GM23338 (cell line): Measurements from ENCODE around the gene SKIC8. TPM values are rescaled to one million over a fixed set of nuclear protein-coding genes. Genes with fewer than 3 reads are reported as not detected.

Experiments
- ATAC-seq: fragments of 200-7000 bp; cut with Tn5 transposase; 3 replicates; pipeline ENCODE4 v1.9.1; 2020
- DNase-seq: peaks from one replicate; pipeline ENCODE4 v3.0.0-alpha.2; 2015; ENCODE audit warnings: low spot score
- H2AFZ ChIP-seq: fragments of 200-600 bp; sonication (generic); 2 replicates; pipeline ENCODE4 v1.8.0; 2016; ENCODE audit warnings: antibody characterized with exemption, mild to moderate bottlenecking, moderate library complexity
- H3F3A ChIP-seq: fragments of 200-600 bp; sonication (generic); replicated peaks from 2 replicates; pipeline ENCODE4 v1.8.0; 2017; ENCODE audit warnings: antibody characterized with exemption, mixed run types, low read depth
- H3K27ac ChIP-seq: fragments of 200-600 bp; sonication (generic); 2 replicates; pipeline ENCODE4 v1.6.1; 2016; ENCODE audit warnings: low read depth
- H3K27me3 ChIP-seq: fragments of 200-600 bp; sonication (generic); 2 replicates; pipeline ENCODE4 v1.8.0; 2016; ENCODE audit warnings: mild to moderate bottlenecking, mixed run types, moderate library complexity; ENCODE audit not compliant: insufficient read depth
- H3K36me3 ChIP-seq: fragments of 200-600 bp; sonication (generic); 2 replicates; pipeline ENCODE4 v1.8.0; 2016; ENCODE audit warnings: mild to moderate bottlenecking; ENCODE audit not compliant: insufficient read depth
- H3K4me1 ChIP-seq: fragments of 200-600 bp; sonication (generic); 2 replicates; pipeline ENCODE4 v1.8.0; 2016; ENCODE audit warnings: mild to moderate bottlenecking, moderate library complexity; ENCODE audit not compliant: insufficient read depth
- H3K4me2 ChIP-seq: fragments of 200-600 bp; sonication (generic); 2 replicates; pipeline ENCODE4 v1.7.1; 2017; ENCODE audit warnings: mixed run types
- H3K4me3 ChIP-seq: fragments of 200-600 bp; sonication (generic); 2 replicates; pipeline ENCODE4 v1.6.1; 2016; ENCODE audit warnings: mixed run types
- H3K79me2 ChIP-seq: fragments of 200-600 bp; sonication (generic); replicated peaks from 2 replicates; pipeline ENCODE4 v1.8.0; 2017; ENCODE audit warnings: mild to moderate bottlenecking; ENCODE audit not compliant: insufficient read depth
- H3K9me2 ChIP-seq: fragments of 200-600 bp; sonication (generic); 2 replicates; pipeline ENCODE4 v1.8.0; 2017; ENCODE audit not compliant: insufficient read depth
- H4K20me1 ChIP-seq: fragments of 200-600 bp; sonication (generic); replicated peaks from 2 replicates; pipeline ENCODE4 v1.8.0; 2017; ENCODE audit warnings: mild to moderate bottlenecking; ENCODE audit not compliant: insufficient read depth
- H3K27ac Mint-ChIP-seq: 2 replicates; pipeline ENCODE4 v1.8.0; 2020; ENCODE audit warnings: inconsistent platforms, mild to moderate bottlenecking, moderate library complexity, mixed read lengths
- H3K27me3 Mint-ChIP-seq: 3 replicates; pipeline ENCODE4 v1.8.0; 2022; ENCODE audit warnings: low read depth, mild to moderate bottlenecking, moderate library complexity, mixed read lengths, inconsistent platforms; ENCODE audit not compliant: insufficient read depth, poor library complexity
- H3K36me3 Mint-ChIP-seq: 3 replicates; pipeline ENCODE4 v1.8.0; 2021; ENCODE audit warnings: low read depth, mild to moderate bottlenecking, inconsistent platforms, moderate library complexity, mixed read lengths
- H3K4me1 Mint-ChIP-seq: 3 replicates; pipeline ENCODE4 v1.8.0; 2020; ENCODE audit warnings: mild to moderate bottlenecking, inconsistent platforms, mixed read lengths
- H3K4me3 Mint-ChIP-seq: 3 replicates; pipeline ENCODE4 v1.8.0; 2021; ENCODE audit warnings: moderate library complexity, mild to moderate bottlenecking, inconsistent platforms, mixed read lengths
- H3K9me3 Mint-ChIP-seq: 3 replicates; pipeline ENCODE4 v1.8.0; 2020; ENCODE audit warnings: moderate library complexity, mild to moderate bottlenecking, inconsistent platforms, mixed read lengths
- CREB1 ChIP-seq: fragments of 250-450 bp; sonication (Bioruptor Pico); IDR thresholded peaks from 2 replicates; pipeline ENCODE4 v1.5.0; 2020; ENCODE audit warnings: low read depth, mild to moderate bottlenecking, moderate library complexity
- EZH2 ChIP-seq: fragments of 200-600 bp; sonication (generic); IDR thresholded peaks from one replicate; pipeline ENCODE4 v1.8.0; 2017; ENCODE audit warnings: antibody characterized with exemption, mild to moderate bottlenecking, low read depth; ENCODE audit not compliant: unreplicated experiment
- EZH2phosphoT487 ChIP-seq: fragments of 200-600 bp; sonication (generic); IDR thresholded peaks from one replicate; pipeline ENCODE4 v1.8.1; 2018; ENCODE audit warnings: antibody characterized with exemption; ENCODE audit not compliant: unreplicated experiment
- JUNB ChIP-seq: IDR thresholded peaks from one replicate; pipeline ENCODE4 v1.6.1; 2016; ENCODE audit warnings: antibody characterized with exemption; ENCODE audit not compliant: unreplicated experiment
- NANOG ChIP-seq: IDR thresholded peaks from 2 replicates; pipeline ENCODE4 v1.6.1; 2016; ENCODE audit warnings: antibody characterized with exemption, borderline replicate concordance
- POLR2AphosphoS5 ChIP-seq: IDR thresholded peaks from 2 replicates; pipeline ENCODE4 v1.6.1; 2016; ENCODE audit warnings: antibody characterized with exemption, low read depth
- STAT1 ChIP-seq: IDR thresholded peaks from one replicate; pipeline ENCODE4 v1.6.1; 2016; ENCODE audit warnings: antibody characterized with exemption; ENCODE audit not compliant: unreplicated experiment
- ZNF114 ChIP-seq: fragments of 250-450 bp; sonication (Bioruptor Pico); IDR thresholded peaks from 2 replicates; pipeline ENCODE4 v1.5.0; 2020; ENCODE audit warnings: mild to moderate bottlenecking, moderate library complexity
- ZNF331 ChIP-seq: fragments of 250-450 bp; sonication (Bioruptor Pico); IDR thresholded peaks from 2 replicates; pipeline ENCODE4 v1.5.0; 2020; ENCODE audit warnings: low read depth, mild to moderate bottlenecking, moderate library complexity
- ZNF462 ChIP-seq: fragments of 250-450 bp; sonication (Bioruptor Pico); IDR thresholded peaks from 2 replicates; pipeline ENCODE4 v1.5.0; 2020; ENCODE audit warnings: mild to moderate bottlenecking, moderate library complexity
- polyA plus RNA-seq: library from polyadenylated mRNA; unstranded; fragments of >200 nt; fragmentation: Nextera tagmentation; extraction: Ambion mirVana; gene quantifications from 2 replicates; pipeline ENCODE4 v1.2.1, GENCODE V29; 2016
- total RNA-seq: library from RNA; depleted of rRNA; stranded (reverse); fragments of >200 nt; shearing (Covaris generic); gene quantifications from 2 replicates; pipeline ENCODE4 v1.2.3, GENCODE V29; 2014
- TF ChIP-seq, protein P1 (sequence below): IDR thresholded peaks from one replicate; pipeline ENCODE4 v1.6.1; 2018; ENCODE audit warnings: antibody characterized with exemption; ENCODE audit not compliant: unreplicated experiment
- TF ChIP-seq, protein P2 (sequence below), 2 experiments: fragments of 200-600 bp in 1 of 2; sonication (generic) in 1 of 2; conservative IDR thresholded peaks; 2 replicates each; pipeline versions ENCODE4 v1.5.1 to v1.6.1; 2016 to 2017; ENCODE audit warnings: antibody characterized with exemption in 2 of 2, low read depth in 2 of 2, mild to moderate bottlenecking in 2 of 2, moderate library complexity in 1 of 2
- TF ChIP-seq, protein P3 (sequence below): IDR thresholded peaks from 2 replicates; pipeline ENCODE4 v1.6.1; 2016; ENCODE audit warnings: antibody characterized with exemption

SKIC8 gene
- total and polyA plus RNA-seq, 2 experiments from 2014 or later: 59.4 to 73.8 TPM

DNA sequence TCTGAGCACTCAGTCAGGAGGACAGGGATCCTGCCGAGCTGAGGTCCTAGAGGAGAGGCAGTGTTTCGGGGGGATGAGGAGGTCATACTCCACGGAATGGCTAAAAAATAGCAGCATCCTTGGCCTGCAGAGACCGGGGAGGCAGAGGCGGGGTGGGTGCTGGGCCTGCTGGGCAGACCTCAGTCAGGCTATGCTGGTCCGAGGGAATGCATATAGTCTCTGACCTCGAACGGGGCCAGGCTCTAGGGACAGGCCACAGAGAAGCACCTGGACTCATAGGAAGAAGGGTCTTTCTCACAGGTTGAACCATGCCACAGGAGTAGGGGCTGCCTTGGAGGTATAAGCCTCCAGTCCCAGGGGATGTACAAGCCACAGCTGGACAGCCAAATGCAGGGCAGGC lies 14.0 kb upstream of the SKIC8 start:
- DNase-seq (no peak), ATAC-seq (no peak)
- no peaks in the 10 kb centered on the region for H3K36me3 Mint-ChIP-seq
- H3K9me3 Mint-ChIP-seq: no peaks in the 10 kb centered on the region; the same call in 2 of the 3 replicates
- Histone ChIP-seq H3K9me2 (no peaks in the 10 kb centered on the region), H3K36me3 (no peaks in the 10 kb centered on the region), H2AFZ (no peak overlapping the region), H3K4me3 (no peak overlapping the region), H3K4me1 (peaks cover 15% of the 10 kb centered on the region), H3K27ac (no peak overlapping the region), H4K20me1 (no peaks in the 10 kb centered on the region), H3K4me2 (no peak overlapping the region), H3K79me2 (no peaks in the 10 kb centered on the region), H3F3A (peaks cover 11% of the 10 kb centered on the region; the same call in 1 of the 2 replicates), H3K27me3 (no peaks in the 10 kb centered on the region)
- H3K27ac Mint-ChIP-seq: no peak overlapping the region
- TF ChIP-seq EZH2: no peak
- no peak for TF ChIP-seq ZNF114 (CRISPR knock-in tag)
- TF ChIP-seq, protein P1, sequence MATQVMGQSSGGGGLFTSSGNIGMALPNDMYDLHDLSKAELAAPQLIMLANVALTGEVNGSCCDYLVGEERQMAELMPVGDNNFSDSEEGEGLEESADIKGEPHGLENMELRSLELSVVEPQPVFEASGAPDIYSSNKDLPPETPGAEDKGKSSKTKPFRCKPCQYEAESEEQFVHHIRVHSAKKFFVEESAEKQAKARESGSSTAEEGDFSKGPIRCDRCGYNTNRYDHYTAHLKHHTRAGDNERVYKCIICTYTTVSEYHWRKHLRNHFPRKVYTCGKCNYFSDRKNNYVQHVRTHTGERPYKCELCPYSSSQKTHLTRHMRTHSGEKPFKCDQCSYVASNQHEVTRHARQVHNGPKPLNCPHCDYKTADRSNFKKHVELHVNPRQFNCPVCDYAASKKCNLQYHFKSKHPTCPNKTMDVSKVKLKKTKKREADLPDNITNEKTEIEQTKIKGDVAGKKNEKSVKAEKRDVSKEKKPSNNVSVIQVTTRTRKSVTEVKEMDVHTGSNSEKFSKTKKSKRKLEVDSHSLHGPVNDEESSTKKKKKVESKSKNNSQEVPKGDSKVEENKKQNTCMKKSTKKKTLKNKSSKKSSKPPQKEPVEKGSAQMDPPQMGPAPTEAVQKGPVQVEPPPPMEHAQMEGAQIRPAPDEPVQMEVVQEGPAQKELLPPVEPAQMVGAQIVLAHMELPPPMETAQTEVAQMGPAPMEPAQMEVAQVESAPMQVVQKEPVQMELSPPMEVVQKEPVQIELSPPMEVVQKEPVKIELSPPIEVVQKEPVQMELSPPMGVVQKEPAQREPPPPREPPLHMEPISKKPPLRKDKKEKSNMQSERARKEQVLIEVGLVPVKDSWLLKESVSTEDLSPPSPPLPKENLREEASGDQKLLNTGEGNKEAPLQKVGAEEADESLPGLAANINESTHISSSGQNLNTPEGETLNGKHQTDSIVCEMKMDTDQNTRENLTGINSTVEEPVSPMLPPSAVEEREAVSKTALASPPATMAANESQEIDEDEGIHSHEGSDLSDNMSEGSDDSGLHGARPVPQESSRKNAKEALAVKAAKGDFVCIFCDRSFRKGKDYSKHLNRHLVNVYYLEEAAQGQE: no peak
- TF ChIP-seq ZNF462 (CRISPR knock-in tag): no peak
- TF ChIP-seq, protein P2, sequence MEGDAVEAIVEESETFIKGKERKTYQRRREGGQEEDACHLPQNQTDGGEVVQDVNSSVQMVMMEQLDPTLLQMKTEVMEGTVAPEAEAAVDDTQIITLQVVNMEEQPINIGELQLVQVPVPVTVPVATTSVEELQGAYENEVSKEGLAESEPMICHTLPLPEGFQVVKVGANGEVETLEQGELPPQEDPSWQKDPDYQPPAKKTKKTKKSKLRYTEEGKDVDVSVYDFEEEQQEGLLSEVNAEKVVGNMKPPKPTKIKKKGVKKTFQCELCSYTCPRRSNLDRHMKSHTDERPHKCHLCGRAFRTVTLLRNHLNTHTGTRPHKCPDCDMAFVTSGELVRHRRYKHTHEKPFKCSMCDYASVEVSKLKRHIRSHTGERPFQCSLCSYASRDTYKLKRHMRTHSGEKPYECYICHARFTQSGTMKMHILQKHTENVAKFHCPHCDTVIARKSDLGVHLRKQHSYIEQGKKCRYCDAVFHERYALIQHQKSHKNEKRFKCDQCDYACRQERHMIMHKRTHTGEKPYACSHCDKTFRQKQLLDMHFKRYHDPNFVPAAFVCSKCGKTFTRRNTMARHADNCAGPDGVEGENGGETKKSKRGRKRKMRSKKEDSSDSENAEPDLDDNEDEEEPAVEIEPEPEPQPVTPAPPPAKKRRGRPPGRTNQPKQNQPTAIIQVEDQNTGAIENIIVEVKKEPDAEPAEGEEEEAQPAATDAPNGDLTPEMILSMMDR (conservative IDR thresholded peaks at IDR 0.05; ENCODE audit: low read depth in 2 of 2): no peak
- no peak for TF ChIP-seq ZNF331 (CRISPR knock-in tag)
- no peak for TF ChIP-seq STAT1
- no peak for TF ChIP-seq EZH2phosphoT487
- no peak for TF ChIP-seq CREB1 (CRISPR knock-in tag)
- TF ChIP-seq POLR2AphosphoS5: no peak
- TF ChIP-seq, protein P3, sequence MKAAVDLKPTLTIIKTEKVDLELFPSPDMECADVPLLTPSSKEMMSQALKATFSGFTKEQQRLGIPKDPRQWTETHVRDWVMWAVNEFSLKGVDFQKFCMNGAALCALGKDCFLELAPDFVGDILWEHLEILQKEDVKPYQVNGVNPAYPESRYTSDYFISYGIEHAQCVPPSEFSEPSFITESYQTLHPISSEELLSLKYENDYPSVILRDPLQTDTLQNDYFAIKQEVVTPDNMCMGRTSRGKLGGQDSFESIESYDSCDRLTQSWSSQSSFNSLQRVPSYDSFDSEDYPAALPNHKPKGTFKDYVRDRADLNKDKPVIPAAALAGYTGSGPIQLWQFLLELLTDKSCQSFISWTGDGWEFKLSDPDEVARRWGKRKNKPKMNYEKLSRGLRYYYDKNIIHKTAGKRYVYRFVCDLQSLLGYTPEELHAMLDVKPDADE: no peak
- no peak for TF ChIP-seq NANOG
- TF ChIP-seq JUNB: no peak
- peaks cover 33% of the 10 kb centered on the region for H3K4me1 Mint-ChIP-seq
- peaks cover 14% of the 10 kb centered on the region for H3K27me3 Mint-ChIP-seq
- no peak overlapping the region for H3K4me3 Mint-ChIP-seq
